Stimulated activated CD4-positive, alpha-beta T cell treated with anti-CD3 and anti-CD28 coated beads, Interleukin-12 subunit alpha, Interleukin-12 subunit beta, amount 100 ng/mL, for 48 hours (primary cell): Measurements from ENCODE around the gene MED26.
A peak's percentile ranks its signal among the peaks of the same experiment; 100 is the strongest.
"Not testable (repeated sequence)": the region's sequence is repeated elsewhere in the genome, so short reads cannot be mapped to it uniquely, and the experiment has no call there.

Experiments
- DNase-seq, 3 donors: peaks; one replicate each; pipeline ENCODE4 v3.0.0-alpha.2; 2020; ENCODE audit warnings: low read depth in 2 of 3, low spot score in 1 of 3

The MED26 gene

DNA sequence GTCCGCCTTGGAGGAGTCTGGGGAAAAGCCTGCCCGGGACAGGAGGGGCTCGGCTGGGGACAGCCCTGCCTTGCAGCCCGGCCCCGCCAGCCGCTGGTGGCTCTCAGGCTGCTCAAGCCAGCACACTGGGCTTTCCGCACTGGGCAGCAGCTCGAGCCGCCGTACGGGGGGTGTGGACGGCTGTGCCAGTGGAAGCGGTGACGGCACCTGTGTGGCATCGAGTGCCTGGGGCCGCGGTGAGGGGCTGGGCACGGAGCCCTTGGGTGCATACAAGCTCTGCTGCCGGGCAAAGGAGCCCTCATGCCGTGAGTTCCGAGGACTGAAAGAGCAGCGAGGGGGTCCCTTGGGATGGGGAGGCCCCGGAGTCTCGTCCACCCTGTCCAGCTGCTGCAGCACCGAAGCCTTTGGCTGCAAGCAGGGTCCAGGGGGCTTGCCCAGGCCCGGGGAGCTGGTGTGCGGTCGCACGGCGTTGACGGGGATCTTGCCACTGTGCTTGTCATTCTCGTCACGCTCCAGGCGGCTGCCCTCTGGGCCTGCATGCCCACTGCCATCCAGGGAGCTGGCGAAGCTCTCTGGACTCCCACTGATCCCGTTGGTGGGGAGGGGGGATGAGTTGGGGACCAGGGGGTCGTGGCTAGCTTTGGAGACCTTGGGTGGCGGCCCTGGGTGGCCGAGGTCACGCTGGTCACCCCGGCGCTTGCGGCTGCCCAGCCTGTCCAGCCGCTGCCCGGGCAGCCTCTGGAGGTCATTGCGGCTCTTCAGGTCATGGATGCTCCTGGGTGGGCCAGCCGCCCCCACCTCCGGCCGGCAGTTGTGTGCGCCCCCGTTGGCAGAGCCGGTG lies 51.1 kb downstream of the MED26 start:
- DNase-seq = no peak

DNA sequence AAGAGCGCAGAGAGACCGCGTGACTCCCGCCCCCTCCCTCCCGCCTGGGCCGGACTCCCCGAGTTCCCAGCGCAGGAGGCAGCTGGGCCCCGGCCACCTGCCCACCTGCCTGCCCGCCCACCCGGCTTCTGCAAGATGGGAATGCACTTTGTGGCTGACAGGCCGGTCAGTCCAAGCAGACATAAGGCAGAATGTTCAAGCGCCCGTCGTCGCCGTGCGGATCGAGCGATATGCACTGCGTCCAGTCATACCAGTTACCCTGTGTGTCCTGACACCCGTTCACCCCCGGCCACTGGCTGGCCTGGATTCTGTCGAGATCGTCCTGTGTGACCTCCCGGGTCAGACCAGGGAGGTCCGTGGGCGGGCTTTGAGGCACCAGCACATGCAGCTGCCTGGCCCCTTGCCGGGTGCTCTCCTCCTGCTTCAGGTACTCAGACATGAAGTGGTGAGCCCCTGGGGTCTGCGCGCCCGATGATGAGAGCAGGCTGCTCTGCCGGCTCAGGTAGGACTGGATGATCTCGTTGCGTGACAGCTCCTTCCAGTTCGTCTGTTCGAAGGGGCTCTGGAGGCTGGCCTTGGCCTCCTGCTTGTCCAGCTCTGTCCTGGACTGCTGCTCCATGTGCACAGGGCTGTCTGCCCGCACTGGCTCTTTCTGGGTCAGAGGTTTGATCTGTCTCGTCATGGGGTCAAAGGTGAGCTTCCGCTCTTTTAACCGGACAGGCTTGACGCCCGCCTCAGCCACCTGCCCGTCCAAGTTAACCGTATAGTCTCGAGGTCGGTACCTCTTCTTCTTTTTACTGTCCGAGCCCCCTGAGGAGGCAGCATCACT lies 51.9 kb downstream of the MED26 start:
- no peak for DNase-seq

DNA sequence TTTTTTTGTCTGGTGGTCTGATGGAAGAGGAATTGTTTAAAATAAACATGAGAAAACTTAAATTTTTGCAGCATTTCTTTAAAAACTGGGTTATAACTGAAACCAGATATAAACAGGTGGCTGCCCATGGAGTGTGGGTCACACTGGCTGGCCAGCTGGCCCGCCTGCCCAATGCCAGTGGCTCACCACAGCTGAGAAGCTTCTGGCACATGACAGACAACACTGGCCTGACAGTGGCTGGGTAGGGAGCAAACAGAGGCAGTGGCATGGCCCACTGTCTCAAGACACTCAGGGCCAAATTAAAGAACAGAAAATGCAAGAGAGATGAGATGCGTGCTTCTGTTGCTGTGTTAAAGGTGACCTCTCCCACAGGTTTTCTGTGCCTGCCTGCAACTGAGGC lies 52.7 kb downstream of the MED26 start:
- DNase-seq = no peak

DNA sequence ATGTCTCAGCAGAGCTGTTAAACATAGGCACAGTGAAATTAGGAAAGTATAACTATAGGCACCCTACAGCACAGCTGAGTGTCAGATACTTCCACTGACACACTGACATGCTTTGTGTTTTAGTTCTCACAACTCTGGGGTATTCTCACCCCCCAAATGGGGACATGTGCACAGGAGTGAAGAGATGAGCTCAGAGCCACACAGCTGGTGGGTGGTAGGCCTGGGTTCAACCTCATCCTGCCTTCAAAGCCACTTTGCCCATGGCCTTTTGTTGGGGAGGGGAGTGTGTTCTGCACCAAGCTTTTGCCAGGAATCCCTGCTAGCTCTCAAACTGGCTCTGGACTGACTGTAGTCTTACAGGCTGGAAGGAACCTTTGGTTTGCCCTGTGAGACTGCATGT lies 54.1 kb downstream of the MED26 start:
- no peak for DNase-seq

DNA sequence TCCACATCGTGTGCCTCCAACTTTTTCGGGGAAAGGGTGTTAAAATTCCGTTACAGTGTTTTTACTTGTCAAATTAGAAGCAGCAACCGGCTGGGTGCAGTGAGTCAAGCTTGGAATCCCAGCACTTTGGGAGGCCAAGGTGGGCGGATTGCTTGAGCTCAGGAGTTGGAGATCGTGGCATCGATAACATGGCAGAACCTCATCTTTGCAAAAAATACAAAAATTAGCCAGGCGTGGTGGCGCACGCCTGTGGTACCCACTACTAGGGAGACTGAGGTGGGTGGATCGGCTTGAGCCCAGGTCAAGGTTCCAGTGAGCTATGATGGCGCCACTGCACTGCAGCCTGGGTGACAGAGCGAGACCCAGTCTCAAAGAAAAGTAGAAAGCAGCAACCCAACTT lies 54.7 kb downstream of the MED26 start:
- DNase-seq = no peak

DNA sequence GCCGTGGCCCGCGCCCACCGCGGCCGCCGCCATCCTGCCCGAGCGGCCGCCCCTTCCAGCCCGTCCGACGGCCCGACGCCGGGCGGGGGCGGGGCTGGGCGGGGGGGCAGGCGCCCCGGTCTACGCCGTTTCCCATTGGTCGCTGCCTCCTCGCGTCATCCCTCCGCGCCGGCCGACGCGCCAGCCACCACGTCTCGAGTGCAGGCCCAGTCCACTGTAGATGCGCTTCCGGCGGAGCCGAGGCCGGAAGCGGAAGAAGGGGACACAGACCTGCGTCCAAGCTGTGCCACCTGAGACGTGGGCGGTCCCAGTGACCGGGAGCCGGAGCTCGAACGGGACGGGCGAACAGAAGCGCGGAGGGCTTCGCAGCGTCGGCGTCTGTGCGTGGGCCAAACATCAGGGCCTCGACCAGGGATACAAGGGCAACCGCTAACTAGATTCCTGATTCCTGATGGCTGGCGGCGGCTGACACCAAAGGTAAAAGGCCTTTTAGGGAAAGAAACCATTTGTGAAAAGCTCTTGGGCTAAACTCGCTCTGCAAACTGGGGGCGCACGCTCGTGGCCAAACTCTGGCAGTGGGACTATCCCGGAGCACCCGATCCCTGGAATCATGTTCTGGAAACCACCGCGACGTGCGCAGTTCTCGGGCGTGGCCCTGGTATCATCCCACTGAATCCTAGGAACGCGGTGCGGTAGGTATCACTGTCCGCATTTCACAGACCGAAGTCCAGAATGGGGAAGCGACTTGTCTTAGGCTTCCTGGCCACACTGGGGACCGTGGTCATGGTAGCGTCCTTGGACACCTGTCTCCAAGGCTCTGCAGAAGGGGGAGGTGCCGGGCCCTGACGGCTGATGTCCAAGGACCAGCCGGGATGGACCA lies 55.4 kb downstream of the MED26 start, which contains the start of gene SLC35E1:
TSS of gene SLC35E1 (minus strand) at position 84 of the 880 bp plus-strand sequence. CDS start at position 33, 51 bp downstream.
- DNase-seq = peak; percentile 83 to 91 (median 85)

DNA sequence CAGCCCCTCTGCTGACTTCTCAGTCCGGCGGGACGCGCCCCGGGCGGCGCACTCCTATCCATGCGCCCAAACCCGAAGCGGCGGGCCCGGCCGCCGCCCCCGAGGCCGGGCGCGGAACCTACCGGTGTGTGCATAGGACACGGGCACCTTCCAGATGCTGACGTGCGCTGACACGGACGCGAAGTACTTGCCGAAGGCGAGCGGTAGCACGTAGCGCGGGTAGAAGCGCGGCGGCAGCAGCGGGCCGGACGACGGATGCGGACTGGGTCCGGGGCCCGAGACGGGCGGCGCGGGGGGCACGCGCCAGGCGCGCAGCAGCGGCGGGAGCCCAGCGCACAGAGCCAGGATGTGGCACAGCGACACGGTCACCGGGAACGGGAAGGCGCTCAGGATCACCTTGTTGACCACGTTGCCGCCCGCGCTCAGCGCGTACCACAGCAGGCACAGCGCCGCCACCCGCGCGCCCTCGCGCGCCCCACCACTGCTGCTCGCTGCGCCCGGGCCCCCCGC lies 56.1 kb downstream of the MED26 start:
- DNase-seq = peak in 1 of 3 donors; percentile 16

DNA sequence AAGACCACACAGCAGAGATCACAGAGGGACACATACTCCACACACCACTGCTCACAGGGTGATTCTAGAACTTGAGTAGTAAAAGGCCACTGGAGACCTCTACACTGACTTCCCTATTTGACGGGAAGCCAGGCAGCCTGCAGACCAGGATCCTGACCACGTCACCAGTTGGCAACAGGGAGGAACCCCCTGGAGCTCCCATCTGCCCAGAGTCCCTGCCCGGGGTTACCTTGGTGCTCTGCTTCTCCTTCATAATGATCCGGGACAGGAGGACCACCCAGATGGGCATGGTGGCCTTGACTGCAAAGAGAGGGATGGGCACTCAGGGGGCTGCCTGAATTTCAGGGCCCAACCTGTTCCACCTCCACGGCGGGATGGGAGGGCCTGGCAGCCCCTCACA lies 56.7 kb downstream of the MED26 start:
- no peak for DNase-seq

DNA sequence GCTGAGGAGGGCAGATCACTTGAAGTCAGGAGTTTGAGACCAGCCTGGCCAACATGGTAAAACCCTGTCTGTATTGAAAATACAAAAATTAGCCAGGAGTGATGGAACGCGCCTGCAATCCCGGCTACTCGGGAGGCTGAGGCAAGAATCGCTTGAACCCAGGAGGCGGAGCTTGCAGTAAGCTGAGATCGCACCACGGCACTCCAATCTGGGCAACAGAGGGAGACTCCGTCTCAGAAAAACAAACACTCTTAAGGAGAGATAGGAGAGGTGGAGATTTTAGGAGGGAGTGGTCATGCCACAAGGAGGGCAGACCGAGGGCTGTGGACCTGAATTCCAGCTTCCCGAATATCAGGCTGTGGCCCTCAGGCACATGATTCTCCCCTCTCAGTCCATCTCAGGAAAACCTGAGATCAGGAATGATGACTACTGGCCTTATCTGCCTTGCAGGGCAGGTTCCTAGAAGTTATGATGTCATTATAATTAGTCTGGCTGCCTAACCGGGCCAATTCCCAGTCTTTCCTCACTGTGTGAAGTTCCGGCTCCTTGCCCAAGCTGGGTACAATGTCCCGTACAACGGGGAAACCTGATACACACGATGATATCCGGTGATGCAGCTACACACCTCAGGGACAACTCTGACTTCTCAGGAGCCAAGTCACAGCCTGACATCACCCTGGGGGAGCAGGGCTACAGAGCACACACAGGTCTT lies 58.2 kb downstream of the MED26 start:
- DNase-seq = no peak

DNA sequence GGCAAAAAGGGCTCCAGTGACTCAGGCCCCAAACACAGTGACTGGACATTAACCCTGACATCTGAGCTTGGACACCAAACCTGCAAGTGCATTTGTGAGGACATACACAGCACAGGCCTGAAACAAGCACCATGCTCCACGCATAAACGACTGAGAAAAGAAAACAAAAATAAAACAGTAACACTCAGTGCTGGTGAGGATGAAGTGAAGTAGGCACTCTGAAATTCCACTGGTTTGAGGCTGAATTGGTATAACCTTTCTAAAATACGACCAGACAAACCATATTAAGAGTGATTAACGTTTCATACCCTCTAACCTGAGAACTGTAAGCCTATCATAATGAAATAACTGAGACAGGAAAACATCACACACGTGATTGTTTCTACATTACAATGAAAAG lies 61.3 kb downstream of the MED26 start:
- no peak for DNase-seq

DNA sequence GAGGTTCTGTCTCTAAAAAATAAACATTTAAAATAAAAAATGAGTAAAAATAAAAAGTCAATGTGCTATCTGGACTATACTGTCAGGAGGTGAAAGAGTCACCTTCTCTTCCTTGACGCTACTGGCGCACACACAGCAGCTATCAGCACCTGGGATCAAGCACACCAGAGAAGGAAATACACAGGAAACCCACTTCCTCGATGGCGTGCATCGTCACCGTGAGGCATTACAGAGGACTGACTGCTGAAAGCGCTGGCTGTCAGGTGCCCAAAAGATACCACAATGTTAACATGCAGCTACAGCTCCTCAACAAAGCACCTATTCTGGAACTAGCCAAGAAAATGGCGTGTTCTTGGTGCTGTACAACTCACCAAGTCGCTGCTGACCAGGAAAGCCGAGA lies 61.8 kb downstream of the MED26 start:
- DNase-seq = peak in 2 of 3 donors; percentile 32 to 34

DNA sequence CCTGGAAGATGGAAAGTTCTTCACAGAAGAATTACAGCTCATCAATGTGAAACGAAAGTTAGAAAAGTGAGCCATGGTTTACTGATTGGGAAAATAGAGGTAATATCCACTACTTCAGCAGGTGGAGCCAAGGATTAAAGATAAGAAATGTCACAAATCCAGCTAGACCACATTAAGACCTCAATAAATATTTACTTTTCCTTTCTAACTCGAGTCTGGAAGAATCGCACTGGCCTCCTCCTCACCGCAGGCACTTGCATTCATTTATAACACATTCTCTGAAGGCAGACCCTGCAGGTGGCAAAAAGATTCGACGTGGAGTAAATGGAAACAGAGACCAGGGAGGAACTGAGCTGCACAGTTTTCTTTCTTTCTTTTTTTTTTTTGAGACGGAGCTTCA lies 63.2 kb downstream of the MED26 start:
- DNase-seq = no peak

DNA sequence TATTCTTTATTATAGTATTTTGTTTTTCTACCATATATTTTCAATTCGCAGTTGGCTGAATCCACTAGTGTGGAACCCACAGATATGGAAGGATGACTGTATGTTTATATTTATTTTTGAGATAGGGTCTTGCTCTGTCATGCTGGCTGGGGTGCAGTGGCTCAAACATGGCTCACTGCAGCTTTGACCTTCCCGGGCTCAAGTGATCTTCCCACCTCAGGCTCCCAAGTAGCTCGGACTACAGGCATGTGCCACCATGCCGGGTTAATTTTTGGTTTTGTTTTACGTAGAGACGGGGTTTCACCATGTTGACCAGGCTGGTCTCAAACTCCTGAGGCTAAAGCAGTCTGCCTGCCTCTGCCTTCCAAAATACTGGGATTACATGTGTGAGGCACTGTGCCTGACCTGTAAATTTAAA lies 65.4 kb downstream of the MED26 start:
- no peak for DNase-seq

DNA sequence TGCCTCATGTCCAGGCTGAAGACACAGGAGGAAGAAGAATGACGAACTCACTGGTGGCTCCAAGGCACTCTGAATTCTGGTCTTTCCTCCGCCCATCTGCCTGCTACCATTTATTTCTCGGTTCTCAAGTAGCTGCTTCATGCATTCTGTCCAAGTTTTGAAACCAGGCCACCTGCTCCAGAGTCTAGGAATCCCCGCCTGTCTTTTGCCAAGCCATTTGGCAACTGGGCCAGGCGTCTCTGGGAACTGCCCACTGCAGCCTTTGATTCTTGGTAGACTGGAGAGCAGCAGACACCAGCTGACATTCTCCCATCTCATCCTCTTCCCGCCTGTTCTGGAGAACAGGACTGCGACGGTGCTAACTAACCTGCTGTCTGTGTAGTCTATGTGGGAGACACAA lies 66.6 kb downstream of the MED26 start:
- no peak for DNase-seq

DNA sequence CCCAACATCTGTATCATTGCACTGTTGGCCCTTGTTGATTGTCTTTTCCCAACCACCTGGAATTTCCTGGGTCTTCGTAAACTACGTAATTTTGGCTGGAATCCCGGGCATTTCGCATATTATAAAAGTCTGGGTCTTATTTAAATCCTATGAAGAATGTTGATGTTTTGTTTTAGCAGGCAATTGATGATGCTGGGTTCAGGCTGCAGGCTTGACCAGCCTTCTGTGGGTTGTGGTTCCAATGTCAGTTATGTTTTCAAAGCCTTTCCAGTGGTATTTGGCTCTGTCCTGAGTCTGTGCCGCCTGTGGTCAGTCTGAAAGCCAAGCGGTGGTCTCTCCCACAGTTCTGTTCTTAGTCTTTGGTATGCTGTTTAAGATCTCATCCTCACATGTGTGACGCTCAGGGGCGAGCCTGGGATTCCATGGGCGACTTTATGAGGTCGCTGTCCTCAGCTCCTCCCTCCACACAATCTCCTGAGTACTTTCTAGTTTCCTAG lies 68.2 kb downstream of the MED26 start:
- DNase-seq = no peak

DNA sequence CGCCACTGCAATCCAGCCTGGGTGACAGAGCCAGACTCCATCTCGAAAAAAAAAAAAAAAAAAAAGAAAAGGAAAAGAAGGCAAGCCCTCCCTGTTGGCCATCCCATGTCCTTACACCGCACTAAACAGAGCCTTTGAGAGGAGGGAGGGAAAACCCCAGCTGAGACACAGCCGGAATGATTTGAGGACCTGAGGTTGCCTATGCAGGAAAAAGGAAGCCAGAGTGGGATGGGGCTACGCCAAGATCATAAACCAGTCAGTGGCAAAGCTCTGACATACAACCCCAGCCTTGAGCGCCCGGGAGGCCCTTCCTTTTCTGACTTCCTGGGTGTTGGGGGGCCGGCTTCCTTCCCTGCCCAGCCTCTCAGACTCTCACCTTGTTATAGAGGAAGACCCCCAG lies 73.2 kb downstream of the MED26 start:
- DNase-seq = no peak

DNA sequence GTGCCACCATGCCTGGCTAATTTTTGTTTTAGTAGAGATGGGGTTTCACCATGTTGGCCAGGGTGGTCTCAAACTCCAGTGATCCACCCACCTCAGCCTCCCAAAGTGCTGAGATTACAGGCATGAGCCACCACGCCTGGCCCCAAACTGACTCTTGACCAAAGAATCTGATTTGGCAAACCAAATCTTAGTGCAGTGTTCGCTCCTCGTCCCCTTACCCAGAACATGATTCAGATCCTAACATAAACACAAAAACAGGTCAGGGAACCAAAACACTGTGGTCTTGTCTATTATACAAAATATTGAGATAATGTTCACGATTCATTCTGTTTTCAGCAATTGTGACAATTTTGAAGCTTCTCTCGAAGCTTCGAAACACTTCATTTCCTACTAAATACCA lies 76.1 kb downstream of the MED26 start:
- not testable (repeated sequence) for DNase-seq

DNA sequence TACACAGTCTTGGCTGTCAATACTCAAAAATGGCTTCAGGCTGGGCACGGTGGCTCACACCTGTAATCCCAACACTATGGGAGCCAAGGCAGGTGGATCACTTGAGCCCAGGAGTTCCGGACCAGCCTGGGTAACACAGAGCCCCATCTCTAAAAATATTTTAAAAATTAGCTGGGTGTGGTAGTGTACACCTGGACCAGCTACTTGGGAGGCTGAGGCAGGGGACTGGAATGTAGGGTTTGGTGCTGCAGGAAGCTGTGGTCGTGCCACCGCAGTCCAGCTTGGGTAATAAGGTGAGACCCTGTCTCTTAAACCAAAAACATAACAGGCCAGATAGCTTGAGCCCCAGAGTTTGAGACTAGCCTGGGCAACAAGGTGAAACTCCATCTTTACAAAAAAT lies 79.0 kb downstream of the MED26 start:
- DNase-seq = no peak

DNA sequence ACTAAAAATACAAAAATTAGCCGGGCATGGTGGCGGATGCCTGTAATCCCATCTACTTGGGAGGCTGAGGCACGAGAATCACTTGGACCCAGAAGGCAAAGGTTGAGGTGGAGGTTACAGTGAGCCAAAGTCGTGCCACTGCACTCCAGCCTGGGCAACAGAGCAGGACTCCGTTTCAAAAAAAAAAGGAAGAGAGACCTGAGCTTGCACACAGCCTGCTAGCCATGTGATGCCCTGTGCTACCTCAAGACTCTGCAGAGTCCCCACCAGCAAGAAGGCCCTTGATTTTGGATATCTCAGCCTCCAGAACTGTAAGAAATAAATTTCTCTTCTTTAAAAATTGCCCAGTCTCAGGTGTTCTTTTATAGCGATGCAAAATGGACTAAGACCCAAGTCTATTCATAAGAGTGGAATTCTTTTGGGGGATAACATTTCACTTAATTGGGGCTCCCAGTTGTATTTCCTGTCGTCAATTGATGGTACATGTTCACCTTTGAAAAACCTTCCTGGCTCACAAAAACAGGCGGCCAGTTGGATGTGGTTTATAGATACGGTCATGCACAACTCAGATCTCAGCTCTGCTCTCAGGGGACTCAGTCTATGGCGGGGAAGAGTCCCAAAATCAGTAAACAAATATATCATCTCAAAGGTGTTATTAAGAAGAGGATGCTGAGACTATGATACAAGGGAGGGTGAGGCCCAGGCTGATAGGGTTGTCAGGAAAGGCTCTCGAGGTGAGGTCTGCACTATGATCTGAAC lies 83.4 kb downstream of the MED26 start:
- no peak for DNase-seq
